DMS153 (cell line): Measurements from ENCODE around the gene SLC39A2.
"Not testable (repeated sequence)": the region's sequence is repeated elsewhere in the genome, so short reads cannot be mapped to it uniquely, and the experiment has no call there.

Experiments
- DNase-seq: peaks from one replicate; lab custom pipeline; 2025; lab: John Stamatoyannopoulos, UW

SLC39A2 gene

GRCh38 chr14:20998674-20999366, at the start of gene SLC39A2:
Gene SLC39A2, plus strand, starts transcription at chr14:20999293. Its CDS starts 154 bp downstream, at chr14:20999447.
- no peak for DNase-seq

GRCh38 chr14:20954736-20955537, 44.2 kb upstream of the SLC39A2 start, which contains the start of gene RNASE2:
Gene RNASE2, plus strand, starts transcription at chr14:20955487. Its CDS starts 285 bp downstream, at chr14:20955772.
- DNase-seq, result not testable (repeated sequence)

- DNase-seq, result not testable (repeated sequence)
These were observed 43.6 kb upstream of the SLC39A2 start for GRCh38 chr14:20955538-20955873.

- DNase-seq, result no peak
These were observed 42.6 kb upstream of the SLC39A2 start for GRCh38 chr14:20956376-20956976.

GRCh38 chr14:20958946-20959345, 40.1 kb upstream of the SLC39A2 start:
- DNase-seq, result not testable (repeated sequence)

GRCh38 chr14:20969336-20969735, 29.8 kb upstream of the SLC39A2 start:
- no peak for DNase-seq

- DNase-seq, result no peak
These were observed 28.5 kb upstream of the SLC39A2 start for GRCh38 chr14:20970647-20970982.

- peak; percentile 46 for DNase-seq
These were observed 27.9 kb upstream of the SLC39A2 start for GRCh38 chr14:20970983-20971704.

GRCh38 chr14:20971705-20972021, 27.4 kb upstream of the SLC39A2 start:
- no peak for DNase-seq

- no peak for DNase-seq
These were observed 25.6 kb upstream of the SLC39A2 start for GRCh38 chr14:20973501-20973900.

GRCh38 chr14:20976291-20976690, 22.8 kb upstream of the SLC39A2 start:
- no peak for DNase-seq

GRCh38 chr14:20978687-20979086, 20.4 kb upstream of the SLC39A2 start:
- DNase-seq, result no peak

- DNase-seq, result no peak
These were observed 18.2 kb upstream of the SLC39A2 start for GRCh38 chr14:20980906-20981305.

GRCh38 chr14:20982646-20983369, 16.3 kb upstream of the SLC39A2 start:
- no peak for DNase-seq

- not testable (repeated sequence) for DNase-seq
These were observed 13.4 kb upstream of the SLC39A2 start for GRCh38 chr14:20985650-20986049.

GRCh38 chr14:20986811-20987210, 12.3 kb upstream of the SLC39A2 start:
- DNase-seq, result no peak

- DNase-seq, result no peak
These were observed 10.2 kb upstream of the SLC39A2 start for GRCh38 chr14:20988717-20989470.

- no peak for DNase-seq
These were observed 9.7 kb upstream of the SLC39A2 start for GRCh38 chr14:20989471-20989786.

- peak; percentile 79 for DNase-seq
These were observed 9.1 kb upstream of the SLC39A2 start, which contains the start of gene METTL17 for GRCh38 chr14:20989787-20990600. Gene METTL17, plus strand, starts transcription at chr14:20989980. Its CDS starts 23 bp downstream, at chr14:20990003.

GRCh38 chr14:20996521-20996920, 2.6 kb upstream of the SLC39A2 start:
- no peak for DNase-seq
